ENCODE results near the gene CYS1.
"Not testable (repeated sequence)": the region's sequence is repeated elsewhere in the genome, so short reads cannot be mapped to it uniquely, and the experiment has no call there.

Gene CYS1

GRCh38 chr2:10095175-10095574 is 15.0 kb upstream of the CYS1 start:
- DNase-seq, result no peak

DNA sequence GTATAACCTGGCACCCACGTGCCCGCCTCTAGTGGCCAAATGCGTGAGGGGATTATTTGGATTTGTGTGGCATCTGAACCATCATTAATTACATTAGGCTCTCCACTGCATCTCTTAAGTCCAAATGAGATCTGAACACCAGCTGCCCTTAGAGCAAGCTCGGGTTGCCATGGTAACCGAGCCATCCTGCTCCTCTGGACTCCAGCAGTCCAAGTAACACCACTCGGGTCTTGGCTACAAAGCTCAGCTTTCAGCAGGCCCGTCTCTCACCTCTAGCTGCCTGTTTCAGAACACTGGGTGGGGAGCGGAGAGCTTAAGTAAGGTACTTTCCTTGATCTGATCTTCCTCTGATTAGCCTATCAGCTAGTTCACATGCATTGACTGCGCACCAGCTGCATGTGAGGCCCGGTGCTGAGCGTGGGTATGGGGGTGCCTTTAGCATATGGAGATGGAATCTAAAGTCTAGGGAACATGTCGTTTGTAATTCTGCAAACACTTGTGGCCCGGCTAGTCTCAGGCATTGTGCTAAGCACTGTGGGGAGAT is 14.1 kb upstream of the CYS1 start:
- no peak for DNase-seq

DNA sequence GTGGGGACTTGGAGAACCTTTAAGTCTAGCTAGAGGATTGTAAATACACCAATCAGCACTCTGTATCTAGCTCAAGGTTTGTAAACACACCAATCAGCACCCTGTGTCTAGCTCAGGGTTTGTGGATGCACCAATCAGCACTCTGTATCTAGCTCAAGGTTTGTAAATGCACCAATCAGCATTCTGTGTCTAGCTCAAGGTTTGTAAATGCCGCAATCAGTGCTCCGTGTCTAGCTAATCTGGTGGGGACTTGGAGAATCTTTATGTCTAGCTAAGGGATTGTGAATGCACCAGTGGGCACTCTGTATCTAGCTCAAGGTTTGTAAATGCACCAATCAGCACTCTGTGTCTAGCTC is 11.7 kb upstream of the CYS1 start:
- not testable (repeated sequence) for DNase-seq

- DNase-seq, result peak; percentile 54
Observed at GRCh38 chr2:10091182-10091888, 11.1 kb upstream of the CYS1 start.

GRCh38 chr2:10089565-10090190 is 9.5 kb upstream of the CYS1 start:
- DNase-seq, result no peak

DNA sequence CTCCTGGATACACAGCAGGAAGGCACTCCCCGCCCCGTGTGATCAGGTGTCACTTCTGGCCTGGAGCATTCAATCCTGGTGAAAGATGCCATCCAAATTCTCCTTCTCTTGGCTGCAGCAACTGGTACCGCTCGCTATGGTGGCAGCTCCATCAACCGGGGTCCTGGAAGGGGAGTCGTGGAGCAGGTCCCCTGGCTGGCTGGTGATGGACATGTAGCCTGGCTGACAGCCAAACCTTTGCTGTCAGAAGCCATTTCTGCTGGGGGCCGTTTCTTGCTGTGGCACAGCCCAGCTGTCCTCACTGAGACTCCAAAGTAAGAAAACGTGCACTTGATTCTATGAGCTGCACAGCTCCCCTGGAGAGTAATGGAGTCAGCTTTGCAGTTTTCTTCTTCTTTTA is 7.1 kb upstream of the CYS1 start:
- no peak for DNase-seq

GRCh38 chr2:10086950-10087349 is 6.7 kb upstream of the CYS1 start:
- DNase-seq, result no peak

GRCh38 chr2:10085668-10086059 is 5.5 kb upstream of the CYS1 start:
- peak; percentile 51 for DNase-seq

DNA sequence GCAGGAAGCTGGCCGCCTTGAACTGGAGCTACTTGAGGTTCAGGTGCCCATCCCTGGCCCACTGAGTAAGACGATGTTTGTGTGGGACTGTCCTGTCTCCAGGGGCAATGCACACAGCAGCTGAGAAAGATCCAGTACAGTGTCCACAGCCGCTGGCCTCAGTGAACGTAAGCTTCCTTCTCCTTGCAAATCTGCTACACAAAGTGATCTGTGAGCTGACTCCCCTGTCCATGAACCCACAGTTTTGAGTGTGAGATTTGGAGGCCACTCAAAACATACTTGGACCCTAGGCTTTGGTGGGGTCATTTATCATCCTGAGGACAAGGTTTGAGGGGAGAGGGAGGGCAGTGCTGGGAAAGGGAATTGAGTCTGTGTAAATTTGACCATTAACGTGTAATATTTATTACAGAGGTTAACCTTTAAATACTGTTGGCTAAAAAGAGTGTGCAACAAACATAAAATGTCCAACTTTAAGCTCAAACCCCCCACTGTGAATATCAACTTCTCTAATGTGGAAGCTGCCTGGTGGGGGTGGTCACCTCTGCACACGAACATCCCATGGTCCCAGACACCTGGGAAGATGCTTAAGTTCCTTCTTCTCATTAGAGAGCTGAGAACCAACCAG is 4.9 kb upstream of the CYS1 start:
- peak; percentile 60 for DNase-seq

- no peak for DNase-seq
Observed at GRCh38 chr2:10084223-10084865, 4.1 kb upstream of the CYS1 start.

GRCh38 chr2:10083692-10084211 is 3.5 kb upstream of the CYS1 start:
- DNase-seq, result no peak

DNA sequence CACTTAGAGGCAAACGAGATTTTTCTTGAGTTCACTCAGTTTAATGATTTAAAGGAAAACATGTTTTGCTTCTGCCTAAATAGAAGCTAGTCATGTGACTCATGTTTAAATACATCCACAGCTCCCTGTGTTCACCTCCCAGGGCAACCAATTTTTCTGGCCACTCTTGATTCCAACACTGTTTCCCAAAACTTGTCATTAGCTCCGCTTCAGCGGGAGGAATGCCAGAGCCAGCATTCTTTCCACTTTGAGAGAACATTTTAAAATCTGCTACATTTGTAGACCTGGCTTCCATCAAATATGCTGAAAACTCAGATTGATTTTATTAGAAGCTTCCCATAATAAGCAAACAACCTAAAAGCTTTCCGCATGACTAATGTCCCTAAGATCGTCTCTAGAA is 2.8 kb upstream of the CYS1 start:
- DNase-seq, result no peak

GRCh38 chr2:10080536-10081304 is 509 bp upstream of the CYS1 start:
- DNase-seq, result peak; percentile 56

- DNase-seq, result peak; percentile 76
Observed at GRCh38 chr2:10079266-10079869, 843 bp downstream of the CYS1 start.

DNA sequence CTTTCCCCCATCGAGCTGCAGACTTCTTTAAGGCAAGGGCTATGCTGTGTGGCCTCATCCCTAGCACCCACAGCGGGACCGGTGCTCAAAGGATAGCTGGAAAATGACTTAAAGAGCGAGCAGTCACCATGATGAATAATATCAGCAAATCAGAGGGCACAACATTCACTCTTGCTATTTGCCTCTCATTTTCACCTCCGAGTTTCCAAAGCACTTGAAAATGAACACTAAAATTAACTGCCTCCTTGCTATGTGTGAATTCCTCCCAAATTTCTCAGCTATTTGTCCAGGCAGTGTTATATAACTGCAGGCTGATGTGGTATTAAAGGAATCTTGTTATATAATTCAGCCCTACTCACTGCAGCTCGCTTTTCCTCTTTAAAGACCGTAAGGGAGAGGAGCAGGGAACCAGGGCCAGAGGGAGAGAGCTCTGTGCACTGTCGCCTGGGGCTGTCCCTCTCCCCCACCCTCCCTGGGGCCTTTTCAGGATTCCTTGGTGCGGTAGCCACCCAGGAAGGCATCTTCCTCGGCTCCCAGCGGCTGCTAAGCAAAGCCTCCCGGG is 1.4 kb downstream of the CYS1 start:
- DNase-seq, result no peak

DNA sequence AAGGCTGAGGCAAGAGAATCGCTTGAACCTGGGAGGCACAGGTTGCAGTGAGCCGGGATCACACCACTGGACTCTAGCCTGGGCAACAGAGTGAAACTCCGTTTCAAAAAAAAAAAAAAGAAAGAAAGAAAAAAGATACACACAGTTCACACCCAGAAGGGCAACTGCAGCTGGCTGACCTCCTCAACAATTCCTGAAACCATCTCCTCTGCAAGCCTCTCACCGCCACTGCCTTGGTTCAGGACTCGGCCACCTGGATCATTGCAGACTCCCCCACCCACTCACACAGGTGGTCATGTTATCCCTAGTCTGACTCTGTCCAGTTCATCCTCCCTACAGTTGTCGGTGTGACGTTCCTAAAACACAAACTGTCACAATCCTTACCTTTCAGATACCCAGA is 2.2 kb downstream of the CYS1 start:
- DNase-seq, result no peak

DNA sequence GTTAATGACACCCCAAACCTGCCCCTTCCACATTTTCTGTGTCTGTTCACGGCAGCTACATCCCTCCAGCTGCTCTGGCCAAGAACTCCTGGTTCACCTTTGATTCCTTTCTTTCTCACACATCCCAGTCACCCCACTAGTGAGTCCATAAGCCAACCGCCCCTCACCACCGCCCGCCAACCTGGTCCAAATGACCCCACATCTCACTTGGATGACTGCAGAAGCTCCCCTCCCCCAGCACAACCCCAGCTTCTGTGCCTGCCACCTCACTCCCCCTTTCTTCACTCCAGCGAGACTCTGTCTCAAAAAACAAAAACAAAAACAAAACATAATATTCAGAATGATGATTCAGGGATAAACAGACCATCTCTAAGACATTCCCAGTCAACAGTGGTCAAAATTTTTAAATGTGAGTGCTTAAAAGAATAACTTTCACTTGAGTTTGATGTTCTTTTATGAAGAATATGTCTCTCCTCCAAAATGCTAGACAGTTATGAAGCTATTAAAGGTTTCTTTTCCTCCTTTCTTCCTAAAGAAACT is 3.2 kb downstream of the CYS1 start:
- no peak for DNase-seq

DNA sequence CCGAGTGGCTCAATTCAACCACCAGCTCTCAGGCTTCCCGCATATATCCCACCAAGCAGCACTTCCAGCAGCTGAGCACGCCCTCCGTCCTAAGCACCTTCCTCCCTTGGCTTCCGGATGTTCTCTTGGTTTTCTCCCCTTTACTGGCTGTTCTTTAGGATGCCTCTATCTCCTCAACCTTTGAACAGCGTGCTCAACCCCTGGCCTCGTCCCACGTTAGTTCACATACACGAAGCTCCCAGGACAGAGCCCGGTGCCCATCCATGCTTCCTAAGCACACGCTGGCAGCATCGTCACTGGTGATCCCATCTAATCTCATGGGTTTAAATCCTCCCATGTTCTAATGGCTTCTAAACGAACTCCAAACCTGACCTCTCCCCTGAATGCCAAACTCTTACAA is 3.7 kb downstream of the CYS1 start:
- DNase-seq, result no peak

DNA sequence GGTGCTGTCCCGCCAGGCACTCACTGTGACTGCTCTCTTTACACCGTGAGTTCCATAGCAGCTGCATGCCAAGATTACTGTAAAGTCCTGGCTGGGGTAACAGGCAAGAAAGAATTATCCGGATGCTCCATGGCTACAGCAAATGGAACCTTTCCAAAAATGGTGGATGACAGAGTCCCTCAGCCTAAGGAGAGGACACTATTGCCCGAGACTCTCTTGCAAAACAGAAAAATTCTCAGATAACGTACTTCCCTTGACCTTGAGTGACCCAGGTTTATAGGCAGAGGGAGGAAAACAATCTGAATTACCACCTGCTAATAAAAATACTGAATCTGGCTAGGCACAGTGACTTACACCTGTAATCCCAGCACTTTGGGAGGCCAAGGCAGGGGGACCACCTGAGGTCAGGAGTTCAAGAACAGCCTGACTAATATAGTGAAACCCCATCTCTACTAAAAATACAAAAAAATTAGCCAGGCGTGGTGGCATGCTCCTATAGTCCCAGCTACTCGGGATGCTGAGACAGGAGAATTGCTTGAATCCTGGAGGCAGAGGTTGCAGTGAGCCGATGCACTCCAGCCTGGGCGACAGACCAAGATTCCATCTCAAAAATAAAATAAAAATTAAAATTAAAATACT is 4.5 kb downstream of the CYS1 start:
- no peak for DNase-seq

DNA sequence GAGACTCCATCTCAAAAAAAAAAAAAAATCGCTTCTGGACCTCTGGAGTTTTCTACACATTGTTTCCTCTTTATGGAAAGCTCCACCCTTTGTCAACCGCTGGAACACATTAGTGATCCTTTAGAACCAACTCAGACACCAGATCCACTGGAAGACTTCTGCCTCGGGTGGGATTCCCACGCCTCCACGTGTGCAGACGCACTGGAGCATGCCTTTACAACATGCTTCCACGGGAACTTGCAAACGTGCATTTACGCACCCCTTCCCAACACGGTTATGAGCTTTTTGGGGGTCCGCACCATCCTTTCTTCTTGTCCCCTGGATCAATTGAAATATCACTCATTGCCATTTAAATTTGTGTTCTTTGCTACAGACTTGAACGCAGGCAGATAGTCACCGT is 5.1 kb downstream of the CYS1 start:
- DNase-seq, result no peak

DNA sequence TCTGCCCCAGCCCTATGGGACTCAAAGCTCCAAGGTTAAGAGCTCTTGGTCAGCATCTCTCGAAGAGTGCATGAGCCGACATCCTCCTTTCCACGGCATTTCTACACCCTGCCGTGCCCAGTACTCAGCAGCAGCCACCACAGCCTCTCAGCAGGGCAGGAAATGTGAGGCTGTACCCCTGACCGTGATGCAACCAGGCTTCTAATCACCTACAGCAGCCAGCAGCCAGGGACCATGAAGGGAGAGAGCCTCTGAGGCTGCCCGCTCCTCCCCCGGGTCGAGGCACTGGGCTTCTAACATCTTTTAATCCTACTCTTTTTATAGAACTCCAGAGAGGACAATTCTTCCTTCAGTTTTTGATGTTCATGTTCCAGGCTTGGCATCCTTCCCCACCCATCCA is 6.5 kb downstream of the CYS1 start:
- no peak for DNase-seq

All from right kidney (tissue), 1 donor.